C4-2B (cell line): ENCODE results near the gene C12orf43.

Source experiments
- ZFX ChIP-seq: fragments of 450-650 bp; IDR thresholded peaks from 2 replicates; pipeline ENCODE4 v1.6.1; 2017
- TF ChIP-seq, protein P1 (sequence below): fragments of 450-650 bp; conservative IDR thresholded peaks from 2 replicates; pipeline ENCODE4 v1.5.1; 2017; ENCODE audit warnings: mild to moderate bottlenecking

DNA sequence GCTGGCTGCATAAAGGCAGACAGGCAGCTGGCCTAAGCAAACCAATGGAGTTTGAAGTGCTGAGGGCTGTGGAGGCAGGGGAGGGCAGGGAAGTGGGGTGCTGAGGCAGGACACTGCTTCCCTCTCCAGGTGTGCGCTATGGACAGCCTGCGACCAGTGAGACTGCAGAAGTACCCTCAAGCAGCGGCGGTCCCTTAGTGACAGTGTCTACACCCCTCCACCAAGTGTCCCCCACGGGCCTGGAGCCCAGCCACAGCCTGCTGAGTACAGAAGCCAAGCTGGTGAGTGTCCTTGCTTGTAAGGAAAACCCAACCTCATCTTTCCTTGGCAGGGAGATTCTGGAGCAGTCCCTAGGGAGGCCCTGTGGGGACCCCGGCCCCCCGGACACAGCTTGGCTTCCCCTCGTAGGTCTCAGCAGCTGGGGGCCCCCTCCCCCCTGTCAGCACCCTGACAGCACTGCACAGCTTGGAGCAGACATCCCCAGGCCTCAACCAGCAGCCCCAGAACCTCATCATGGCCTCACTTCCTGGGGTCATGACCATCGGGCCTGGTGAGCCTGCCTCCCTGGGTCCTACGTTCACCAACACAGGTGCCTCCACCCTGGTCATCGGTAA, 20.0 kb downstream of the C12orf43 start:
- TF ChIP-seq, protein P1, sequence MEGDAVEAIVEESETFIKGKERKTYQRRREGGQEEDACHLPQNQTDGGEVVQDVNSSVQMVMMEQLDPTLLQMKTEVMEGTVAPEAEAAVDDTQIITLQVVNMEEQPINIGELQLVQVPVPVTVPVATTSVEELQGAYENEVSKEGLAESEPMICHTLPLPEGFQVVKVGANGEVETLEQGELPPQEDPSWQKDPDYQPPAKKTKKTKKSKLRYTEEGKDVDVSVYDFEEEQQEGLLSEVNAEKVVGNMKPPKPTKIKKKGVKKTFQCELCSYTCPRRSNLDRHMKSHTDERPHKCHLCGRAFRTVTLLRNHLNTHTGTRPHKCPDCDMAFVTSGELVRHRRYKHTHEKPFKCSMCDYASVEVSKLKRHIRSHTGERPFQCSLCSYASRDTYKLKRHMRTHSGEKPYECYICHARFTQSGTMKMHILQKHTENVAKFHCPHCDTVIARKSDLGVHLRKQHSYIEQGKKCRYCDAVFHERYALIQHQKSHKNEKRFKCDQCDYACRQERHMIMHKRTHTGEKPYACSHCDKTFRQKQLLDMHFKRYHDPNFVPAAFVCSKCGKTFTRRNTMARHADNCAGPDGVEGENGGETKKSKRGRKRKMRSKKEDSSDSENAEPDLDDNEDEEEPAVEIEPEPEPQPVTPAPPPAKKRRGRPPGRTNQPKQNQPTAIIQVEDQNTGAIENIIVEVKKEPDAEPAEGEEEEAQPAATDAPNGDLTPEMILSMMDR = no peak
- TF ChIP-seq ZFX = no peak
